AG08395 (cell line): ENCODE results near the gene MSLN.

Experiments
- DNase-seq: peaks from one replicate; pipeline ENCODE4 v3.0.0; 2012; ENCODE audit warnings: mixed read lengths, low spot score

The MSLN gene

DNA sequence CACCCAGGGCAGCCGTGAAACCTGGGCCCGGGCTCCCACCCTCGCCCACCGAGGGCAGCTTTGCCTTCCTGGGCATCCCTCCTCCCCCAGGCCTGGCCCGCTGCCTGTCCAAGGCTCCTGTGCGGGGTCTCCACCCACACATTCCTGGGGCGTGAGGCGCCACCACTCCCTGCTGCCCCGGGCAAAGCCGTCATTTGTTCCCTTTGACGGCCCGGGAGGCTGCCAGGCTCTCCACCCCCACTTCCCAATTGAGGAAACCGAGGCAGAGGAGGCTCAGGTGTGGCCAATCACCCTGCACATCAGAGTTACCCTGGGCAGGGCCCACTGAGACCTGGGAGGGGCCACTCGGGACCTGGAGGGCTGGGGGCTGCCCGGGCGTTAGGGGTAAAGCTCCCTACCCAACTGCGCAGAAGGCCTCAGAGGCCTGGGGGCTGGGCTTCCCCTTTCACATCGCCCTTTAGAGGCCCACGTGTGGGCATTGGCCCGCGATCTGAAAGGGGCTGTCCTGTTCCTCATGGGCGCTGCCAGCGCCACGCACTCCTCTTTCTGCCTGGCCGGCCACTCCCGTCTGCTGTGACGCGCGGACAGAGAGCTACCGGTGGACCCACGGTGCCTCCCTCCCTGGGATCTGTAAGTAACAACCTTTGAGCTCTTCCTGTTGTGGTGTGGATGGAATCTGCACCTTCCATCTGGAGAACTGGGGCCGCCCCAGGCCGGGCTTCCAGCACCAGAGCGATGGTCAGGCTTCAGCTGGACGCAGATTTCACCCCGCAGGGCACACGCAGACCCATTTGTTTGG is at the start of gene MSLN:
MSLN (plus strand) TSS at position 190 of the 799 bp plus-strand sequence. CDS start 1,947 bp downstream, outside the sequence.
- DNase-seq = no peak

DNA sequence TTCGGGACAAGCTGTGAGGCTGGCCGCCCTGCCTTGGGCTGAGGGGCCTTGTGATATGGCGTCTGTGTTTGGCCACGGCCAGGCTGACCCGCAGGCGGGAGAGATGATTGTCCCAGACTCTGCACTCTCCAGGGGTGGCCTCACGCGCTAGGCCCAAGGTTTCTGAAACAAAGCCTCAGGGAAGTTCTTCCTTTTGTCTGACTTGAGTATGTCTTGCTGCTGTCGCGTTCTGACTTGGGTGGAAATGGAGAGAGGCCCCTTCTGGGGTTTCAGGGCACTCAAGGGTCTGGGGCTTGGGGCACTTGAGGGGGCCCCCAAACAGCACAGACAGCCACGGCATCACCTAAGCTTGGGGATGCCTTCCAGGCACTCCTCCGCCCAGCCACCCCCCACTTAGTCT is 49.5 kb upstream of the MSLN start:
- no peak for DNase-seq

DNA sequence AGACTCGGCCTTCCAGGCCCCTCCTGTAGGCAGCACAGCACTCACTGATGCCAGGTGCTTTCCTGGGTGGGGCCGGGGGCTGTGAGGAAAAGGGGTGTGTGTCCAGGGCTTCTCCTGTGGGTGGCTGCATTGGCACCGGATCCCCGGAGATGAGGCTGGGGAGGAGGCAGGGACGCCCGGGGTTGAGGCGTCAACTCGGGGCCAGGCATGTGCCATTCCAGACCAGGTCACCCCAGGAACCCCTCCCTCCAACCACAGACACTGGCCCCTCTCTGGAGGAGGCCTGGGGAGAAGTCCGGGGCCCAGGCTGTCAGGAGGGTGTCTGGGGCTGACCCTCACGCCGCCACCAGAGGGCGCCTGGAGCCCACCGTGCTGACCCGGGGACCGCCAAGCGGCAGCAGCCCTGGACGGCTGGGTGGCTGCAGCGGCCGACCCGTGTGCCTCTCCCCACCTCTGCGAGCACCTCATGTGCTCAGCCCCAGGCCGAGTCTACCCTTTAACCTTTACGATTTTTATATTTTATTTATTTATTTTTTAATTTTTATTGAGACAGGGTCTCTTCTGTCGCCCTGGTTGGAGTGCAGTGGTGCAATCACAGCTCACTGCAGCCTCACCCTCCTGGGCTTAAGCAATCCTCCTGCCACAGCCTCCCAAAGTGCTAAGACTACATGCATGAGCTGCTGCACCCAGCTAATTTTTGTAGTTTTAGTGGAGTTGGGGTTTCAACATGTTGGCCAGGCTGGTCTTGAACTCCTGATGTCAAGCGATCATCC is 48.8 kb upstream of the MSLN start:
- peak; percentile 90 for DNase-seq

DNA sequence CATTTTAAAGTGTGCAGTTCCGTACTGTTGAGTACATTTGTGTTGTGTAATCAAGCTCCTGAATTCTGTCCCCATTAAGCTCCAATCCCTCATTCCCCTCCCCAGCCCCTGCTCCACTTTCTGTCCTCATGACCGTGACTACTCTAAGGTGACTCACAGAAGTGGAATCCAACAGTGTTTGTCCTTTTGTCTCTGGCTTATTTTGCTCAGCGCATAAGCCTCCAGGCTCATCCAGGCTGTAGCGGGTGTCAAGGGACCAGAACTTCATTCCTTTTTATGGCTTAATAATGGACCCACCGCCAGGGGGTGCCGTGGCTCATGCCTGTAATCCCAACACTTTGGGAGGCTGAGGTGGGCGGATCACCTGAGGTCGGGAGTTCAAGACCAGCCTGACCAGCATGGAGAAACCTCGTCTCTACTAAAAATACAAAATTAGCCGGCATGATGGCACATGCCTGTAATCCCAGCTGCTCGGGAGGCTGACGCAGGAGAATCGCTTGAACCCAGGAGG is 47.7 kb upstream of the MSLN start:
- peak; percentile 87 for DNase-seq

DNA sequence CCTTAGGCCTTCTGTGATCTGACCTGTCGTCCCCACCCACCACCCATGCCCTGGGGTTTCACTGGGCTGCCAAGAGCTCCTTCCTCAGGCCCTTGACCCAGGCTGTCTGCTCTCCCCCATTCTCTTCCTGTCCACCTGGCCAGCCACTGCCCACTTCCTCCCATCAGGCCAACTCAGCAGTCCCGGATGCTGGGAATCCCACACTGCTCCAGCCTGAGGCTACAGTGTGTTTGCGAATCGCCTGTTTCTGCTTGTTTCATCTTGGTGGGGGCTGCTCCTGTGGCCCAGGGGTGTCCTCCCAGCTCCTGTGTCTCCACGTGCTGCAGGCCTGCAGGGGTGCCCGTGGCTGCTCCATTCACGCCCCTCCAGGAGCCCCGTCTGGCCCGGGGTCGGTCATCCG is 46.5 kb upstream of the MSLN start:
- DNase-seq = no peak

DNA sequence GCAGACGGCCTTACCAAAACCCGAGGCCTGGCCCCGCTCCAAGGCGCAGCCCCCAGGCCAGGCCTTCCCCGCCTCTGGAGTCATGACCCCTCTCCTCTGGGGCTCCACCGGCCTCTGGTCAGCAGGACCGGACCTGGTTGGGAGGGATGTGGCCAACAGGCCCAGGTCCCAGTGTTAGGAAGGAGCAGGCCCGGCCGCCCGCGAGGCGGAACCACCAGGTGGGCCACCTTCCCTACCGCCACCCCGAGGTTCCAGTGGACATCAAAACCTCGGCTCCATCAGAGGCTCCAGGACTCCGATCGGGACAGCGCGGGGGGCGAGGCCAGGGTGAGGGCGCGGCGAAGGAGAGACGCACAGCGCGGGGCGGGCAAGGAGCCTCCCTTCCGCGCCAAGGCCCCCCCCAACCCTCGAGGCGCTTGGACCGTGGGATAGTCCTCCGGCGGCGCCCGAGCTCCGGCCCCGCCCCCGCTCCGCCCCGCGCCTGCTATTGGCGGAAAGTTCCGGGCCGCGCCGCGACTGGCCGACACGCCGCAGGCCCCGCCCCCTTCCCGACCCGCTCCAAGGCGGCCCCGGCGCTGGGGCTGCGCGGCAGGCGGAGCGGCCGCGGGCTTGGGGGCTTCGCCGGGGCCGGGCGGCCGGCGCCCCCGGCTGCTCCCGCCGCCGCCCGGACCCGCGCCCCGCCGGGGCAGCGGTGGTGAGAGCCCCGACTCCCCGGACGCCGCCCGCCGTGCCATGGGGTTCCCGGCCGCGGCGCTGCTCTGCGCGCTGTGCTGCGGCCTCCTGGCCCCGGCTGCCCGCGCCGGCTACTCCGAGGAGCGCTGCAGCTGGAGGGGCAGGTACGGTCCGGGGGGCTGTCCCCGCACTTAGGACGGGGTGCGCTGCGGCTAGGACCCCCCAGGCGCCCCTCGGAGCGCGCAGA is 45.7 kb upstream of the MSLN start, which contains the start of gene METRN:
METRN (plus strand) TSS at position 561 of the 919 bp plus-strand sequence; CDS start at position 733, 172 bp downstream.
- DNase-seq = peak; percentile 95

DNA sequence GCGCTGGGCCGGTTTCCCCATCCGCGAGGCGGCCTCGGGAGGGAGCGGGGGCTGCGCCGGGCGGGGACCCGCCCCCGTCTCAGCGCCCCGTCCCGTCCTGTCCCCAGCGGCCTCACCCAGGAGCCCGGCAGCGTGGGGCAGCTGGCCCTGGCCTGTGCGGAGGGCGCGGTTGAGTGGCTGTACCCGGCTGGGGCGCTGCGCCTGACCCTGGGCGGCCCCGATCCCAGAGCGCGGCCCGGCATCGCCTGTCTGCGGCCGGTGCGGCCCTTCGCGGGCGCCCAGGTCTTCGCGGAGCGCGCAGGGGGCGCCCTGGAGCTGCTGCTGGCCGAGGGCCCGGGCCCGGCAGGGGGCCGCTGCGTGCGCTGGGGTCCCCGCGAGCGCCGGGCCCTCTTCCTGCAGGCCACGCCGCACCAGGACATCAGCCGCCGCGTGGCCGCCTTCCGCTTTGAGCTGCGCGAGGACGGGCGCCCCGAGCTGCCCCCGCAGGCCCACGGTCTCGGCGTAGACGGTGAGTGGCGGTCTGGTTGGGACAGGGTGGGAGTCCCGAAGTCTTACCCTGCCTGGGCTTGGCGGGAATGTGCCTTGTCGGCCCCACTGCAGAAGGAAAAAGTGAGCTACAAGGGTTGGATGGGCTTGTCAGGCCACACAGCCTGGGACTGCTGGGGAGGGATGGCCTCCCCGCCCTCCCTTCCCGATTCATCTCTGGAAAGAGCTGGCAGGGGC is 44.9 kb upstream of the MSLN start:
- DNase-seq = no peak

DNA sequence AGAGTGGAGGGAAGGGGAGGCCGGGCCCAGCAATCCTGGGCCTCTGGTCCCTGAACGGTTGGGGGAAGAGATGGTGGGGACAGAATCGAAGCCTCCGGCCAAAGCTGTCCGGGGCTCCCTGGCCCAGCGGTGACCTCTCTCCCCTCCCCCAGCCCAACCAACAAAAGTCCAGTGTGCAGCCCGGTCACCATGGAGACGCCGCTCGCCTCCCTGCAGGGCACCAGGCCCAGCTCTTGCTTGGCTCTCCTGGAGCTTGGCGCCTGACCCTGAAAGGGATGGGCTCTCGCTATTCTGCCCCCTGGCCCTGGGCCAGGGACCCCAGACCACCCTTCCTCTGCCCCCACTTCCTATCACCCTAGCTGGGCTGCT is 44.4 kb upstream of the MSLN start:
- DNase-seq = peak; percentile 55

DNA sequence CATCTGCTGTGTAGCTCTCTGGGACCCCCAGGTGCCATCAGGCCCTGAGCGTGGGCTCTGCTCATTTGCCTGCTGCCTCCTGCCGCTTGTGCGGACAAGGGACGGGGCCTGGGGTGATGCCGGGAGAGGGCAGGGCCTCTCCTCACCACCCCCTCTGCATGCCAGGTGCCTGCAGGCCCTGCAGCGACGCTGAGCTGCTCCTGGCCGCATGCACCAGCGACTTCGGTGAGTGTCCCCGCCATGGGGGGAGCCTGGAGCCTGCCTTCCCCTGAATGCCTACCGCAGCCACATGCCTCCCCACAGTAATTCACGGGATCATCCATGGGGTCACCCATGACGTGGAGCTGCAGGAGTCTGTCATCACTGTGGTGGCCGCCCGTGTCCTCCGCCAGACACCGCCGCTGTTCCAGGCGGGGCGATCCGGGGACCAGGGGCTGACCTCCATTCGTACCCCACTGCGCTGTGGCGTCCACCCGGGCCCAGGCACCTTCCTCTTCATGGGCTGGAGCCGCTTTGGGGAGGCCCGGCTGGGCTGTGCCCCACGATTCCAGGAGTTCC is 43.7 kb upstream of the MSLN start:
- no peak for DNase-seq

DNA sequence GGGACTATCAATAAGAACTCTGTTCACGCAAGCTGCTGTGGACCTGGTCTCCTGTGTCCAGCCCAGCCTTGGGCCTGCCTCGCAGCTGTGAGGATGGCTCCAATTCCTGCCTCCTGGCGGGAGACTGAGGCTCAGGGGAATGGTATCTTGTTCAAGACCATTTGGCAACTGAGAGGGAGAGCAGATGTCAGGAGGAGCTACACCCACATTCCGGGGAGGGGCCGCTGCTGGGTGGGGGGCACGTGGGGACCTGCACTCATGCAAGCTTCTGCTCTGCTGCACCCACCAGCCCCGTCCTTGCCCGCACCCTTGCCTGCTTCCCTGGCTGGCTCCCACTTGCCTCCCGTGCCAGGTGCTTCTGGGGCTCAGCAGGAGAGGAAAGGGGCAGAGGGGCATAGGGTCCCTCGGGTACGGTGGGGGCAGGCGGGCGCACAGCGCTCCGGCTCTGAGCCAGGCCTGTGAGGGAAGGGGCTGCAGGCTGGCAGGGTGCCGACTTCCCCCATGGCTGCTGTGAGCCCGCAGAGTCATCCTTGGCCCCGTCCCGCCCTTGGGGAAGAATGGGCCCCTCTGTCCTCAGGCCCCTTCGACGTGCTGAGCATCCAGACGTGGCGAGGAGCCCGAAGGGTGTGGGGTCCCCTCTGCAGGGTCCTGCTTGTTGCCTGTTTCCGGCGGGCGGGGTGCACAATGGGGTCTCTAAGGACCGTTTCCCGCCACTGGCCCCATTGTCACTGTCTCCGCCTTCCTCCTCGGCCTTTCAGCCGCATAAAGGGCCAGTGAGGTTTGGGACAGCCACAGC is 42.9 kb upstream of the MSLN start:
- DNase-seq = no peak

DNA sequence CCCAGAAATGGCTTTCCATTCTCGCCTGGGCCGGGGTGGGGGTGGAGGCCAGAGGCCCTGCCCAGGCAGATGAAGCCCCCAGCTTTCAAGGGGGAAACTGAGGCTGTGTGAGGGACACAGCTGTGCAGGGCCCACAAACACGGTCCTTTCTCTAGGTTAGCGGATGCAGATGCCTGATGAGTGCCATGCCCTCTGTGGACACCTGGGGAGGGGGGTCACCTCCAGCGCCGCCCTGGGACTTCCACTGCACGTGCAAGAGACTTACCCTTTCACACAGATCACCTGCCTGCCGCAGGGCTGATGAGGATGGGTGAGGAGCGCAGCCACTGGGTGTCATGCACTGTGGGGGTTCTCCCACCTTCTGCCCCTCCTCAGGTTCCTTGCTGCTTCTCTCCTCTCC is 42.1 kb upstream of the MSLN start:
- no peak for DNase-seq

DNA sequence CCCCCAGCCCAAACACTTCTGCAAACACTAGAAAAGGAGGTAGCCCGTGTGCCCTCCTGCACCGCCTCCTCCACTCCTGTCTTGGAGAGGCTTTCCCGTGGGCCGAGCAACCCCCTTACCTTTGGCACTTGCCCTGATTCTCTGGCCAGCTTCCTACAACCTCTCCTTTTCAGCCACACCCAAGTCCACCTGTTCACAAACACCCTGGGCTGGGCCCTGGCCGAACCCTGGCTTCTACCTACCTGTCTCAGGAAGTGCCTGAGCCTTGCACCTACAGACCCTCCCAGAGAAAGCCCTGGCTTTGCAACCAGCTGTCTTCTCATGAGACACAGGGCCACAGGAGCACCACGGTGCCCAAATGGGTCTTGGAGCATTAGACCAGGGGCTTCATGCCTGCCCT is 41.6 kb upstream of the MSLN start:
- no peak for DNase-seq

DNA sequence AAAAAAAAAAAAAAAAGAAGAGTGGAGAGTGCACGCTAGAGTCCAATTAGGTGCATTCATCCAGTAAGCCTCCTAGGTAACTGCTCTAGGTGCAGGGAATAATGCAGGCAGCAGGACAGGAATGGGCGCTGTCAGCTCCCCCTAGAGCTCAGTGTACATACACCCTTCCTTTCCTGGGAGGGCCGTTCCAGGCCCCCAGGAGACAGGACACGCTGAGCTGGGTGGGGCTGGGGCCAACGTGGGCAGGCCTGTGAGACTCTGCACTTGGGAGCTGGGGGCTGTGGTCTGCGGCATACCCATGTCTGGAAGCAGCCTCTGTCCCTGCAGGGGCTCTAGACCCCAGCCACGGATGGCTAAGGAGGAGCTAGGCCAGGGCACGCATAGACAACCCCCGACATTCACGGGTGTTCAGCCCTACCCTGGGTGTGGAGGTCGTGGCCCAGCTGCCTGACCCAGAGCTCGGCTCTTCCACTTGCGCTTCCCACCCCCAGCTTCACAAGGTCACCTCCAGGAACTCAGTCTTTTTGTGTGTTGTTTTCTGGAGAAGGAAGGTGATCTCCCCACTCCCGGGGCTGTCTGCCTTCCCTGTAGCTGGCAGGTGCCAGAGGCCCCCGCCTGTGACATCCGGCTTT is 40.6 kb upstream of the MSLN start:
- no peak for DNase-seq

DNA sequence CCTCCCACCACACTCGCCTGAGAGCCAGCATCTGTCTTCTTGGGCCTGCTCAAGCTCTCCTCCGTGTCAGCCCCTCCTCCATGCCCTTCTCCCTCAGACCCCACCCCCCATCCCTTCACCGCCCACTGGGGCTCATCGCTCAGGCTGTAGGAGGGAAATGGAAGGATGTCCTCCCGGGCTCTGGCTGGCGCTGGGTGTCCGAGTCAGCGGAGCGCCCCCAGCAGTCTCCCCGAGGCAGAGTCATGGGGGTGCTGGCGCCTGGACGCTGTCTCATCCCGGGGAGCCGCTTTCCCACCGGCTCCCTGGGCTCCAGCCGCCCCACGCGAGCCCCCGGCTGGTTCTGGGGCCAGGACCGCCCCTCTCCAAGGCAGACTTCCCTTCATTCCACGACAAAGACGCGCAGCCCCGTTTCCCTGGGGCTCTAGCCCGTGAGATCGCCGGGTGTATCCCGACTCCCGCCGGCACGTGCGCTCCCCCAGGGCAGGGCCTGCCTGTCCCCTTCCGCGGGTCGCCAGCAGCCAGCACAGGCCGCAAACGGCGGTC is 40.0 kb upstream of the MSLN start:
- DNase-seq = peak; percentile 61

DNA sequence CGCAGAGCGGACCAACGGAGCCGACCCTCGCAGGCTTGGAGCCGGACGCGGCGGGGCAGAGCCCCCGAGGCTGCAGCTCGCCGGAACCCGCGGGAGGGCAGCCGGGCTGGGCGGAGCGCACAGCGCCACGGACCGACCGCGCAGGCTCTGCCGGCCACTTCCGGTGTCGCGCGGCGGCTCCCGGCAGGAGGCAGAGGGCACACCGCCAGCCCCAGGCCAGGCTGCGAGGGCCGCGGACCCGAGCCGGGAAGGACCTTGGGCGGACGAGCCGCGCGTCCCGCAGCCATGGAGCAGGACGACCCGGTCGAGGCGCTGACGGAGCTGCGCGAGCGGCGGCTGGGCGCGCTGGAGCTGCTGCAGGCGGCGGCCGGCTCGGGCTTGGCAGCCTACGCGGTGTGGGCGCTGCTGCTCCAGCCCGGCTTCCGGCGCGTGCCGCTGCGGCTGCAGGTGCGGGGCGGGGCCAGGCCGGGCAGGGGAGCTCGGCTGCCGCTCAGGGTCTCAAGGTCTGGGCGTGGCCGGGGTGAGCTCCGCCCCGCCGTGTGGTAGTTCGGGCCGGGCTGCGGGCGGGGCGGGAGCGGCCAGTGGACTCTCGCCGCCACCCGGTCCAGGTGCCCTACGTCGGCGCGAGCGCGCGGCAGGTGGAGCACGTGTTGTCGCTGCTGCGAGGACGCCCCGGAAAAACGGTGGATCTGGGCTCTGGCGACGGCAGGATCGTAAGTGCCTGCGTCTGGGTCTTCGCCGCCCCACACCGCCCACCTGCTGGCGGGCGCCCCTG is 39.4 kb upstream of the MSLN start, which contains the start of gene ANTKMT:
ANTKMT (plus strand) TSS at position 157 of the 775 bp plus-strand sequence; CDS start at position 286, 129 bp downstream.
- DNase-seq = peak; percentile 86

DNA sequence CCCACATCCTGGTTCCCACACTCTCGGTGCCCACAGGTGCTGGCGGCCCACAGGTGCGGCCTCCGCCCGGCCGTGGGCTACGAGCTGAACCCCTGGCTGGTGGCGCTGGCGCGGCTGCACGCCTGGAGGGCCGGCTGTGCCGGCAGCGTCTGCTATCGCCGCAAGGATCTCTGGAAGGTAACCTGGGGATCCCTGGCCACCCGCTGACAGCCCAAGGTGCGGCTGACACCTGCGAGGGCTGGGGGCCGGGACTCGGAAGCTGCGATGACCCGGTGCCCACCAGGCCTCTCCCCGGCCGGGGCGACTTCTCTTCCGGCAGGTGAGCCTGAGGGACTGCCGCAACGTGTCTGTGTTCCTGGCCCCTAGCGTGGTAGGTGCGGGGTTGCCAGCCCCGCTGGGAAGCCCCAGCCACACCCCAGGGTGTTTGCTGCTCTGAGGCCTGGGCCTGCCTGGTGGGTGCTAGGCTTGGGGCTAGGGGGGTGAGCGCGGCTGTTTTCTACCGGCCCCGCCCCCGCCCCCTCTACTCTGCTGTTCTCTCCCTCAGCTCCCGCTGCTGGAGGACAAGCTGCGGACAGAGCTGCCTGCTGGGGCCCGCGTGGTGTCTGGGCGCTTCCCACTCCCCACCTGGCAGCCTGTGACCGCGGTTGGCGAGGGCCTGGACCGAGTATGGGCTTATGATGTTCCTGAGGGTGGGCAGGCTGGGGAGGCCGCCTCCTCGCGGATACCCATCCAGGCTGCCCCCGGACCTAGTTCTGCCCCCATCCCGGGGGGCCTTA is 38.6 kb upstream of the MSLN start:
- DNase-seq = no peak

DNA sequence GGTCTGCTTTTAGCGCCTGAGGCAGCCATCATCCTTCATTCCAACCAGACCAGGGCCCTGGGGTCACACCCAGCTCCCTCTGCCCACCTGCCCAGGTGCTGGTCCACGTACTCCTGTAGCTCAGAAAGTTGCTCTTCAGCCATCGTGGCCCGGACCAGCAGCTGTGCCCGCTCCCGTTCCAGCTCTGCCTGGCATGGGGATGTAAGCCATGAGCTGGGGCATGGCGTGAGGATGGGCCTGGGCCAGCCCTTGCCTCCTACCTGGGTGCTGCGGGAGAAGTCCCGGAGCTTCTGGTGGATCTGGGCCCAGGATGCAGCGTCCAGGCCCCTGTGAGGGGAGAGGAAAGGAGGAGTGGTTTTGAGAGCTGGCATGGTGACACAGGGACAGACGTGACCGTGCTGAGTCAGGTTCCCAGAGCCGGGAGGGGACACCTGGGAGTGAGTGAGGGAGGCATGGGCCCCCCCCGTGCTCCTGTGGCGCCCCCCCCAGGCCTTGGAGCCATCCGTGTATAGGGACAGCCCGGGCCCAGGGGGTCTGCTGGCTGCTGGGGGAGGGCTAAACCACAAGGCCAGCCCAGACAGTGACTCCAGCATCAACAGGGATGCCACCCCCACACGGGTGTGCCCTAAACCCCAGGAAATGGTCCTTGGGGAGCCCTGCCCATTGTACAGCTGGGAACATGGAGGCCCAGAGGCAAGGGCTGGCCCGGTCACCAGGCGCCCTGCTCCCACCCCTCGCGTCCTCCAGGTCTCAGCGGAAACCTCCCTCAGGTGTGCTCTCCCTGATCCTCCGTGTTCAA is 37.5 kb upstream of the MSLN start:
- no peak for DNase-seq
